GM13977 (cell line): ENCODE results near the gene USP8.
A peak's percentile ranks its signal among the peaks of the same experiment; 100 is the strongest.

ENCODE experiments used
- DNase-seq: peaks from one replicate; pipeline ENCODE4 v3.0.0; 2012; ENCODE audit warnings: low spot score
- CTCF ChIP-seq: IDR thresholded peaks from 2 replicates; pipeline ENCODE4 v1.5.1; 2012; ENCODE audit warnings: mild to moderate bottlenecking, control low read depth; ENCODE audit not compliant: insufficient read depth; ENCODE audit errors: extremely low read depth, missing control alignments
- in situ Hi-C: fragments of 300-500 bp; cut with MboI; formaldehyde crosslinking; loops from one replicate; pipeline ENCODE4 v1.12.0; 2022; ENCODE audit warnings: low sequenced_read_pairs, low pct_unique_long_range_greater_than_20kb, mixed read lengths, inconsistent platforms; ENCODE audit not compliant: unreplicated experiment

USP8 gene

GRCh38 chr15:50552238-50552637 is 128.0 kb downstream of the USP8 start:
- no peak for TF ChIP-seq CTCF
- peak; percentile 49 for DNase-seq
- in situ Hi-C loops: no loop called here

- TF ChIP-seq CTCF: no peak
- in situ Hi-C loops: no loop called here
- no peak for DNase-seq
Observed at GRCh38 chr15:50556642-50557371, 132.6 kb downstream of the USP8 start.

- in situ Hi-C loops: no loop called here
- no peak for TF ChIP-seq CTCF
- no peak for DNase-seq
Observed at GRCh38 chr15:50558012-50558411, 133.8 kb downstream of the USP8 start.

GRCh38 chr15:50562735-50563640 is 138.8 kb downstream of the USP8 start:
- in situ Hi-C loops: no loop called here
- no peak for DNase-seq
- no peak for TF ChIP-seq CTCF

- DNase-seq: no peak
- in situ Hi-C loops: no loop called here
- TF ChIP-seq CTCF: no peak
Observed at GRCh38 chr15:50563756-50564155, 139.6 kb downstream of the USP8 start.
